Right renal pelvis (tissue), 4 donors: ENCODE data around the gene C2orf68. TPM values are rescaled to one million over a fixed set of nuclear protein-coding genes. Genes with fewer than 3 reads are reported as not detected.

Experiments
- polyA plus RNA-seq, 4 donors: library from polyadenylated mRNA; unstranded; fragments of 120-200 nt; gene quantifications; one replicate each; pipeline ENCODE4 v1.2.1, GENCODE V29; 2013; ENCODE audit not compliant: insufficient read length in 4 of 4

The C2orf68 gene
- polyA plus RNA-seq, 4 donors: 55.0 to 67.0 (median 59.8) TPM

Other genes starting within 250 kb of the C2orf68 start
- gene CAPG, start 201.7 kb downstream of the C2orf68 start, polyA plus RNA-seq: 100 to 1,000 TPM; 103 to 130 (median 116) TPM
- under 1 TPM; 0.24 to 0.62 (median 0.56) TPM for gene SH2D6, start 193.4 kb downstream of the C2orf68 start, polyA plus RNA-seq
- 100 to 1,000 TPM; 310 to 357 (median 338) TPM for gene MAT2A, start 72.9 kb downstream of the C2orf68 start, polyA plus RNA-seq
- gene GGCX, start 50.6 kb downstream of the C2orf68 start, polyA plus RNA-seq: 10 to 100 TPM; 39.1 to 45.8 (median 42.2) TPM
- 100 to 1,000 TPM in 2 of 4 donors, 10 to 100 TPM in 2; 90.7 to 106 (median 101) TPM for gene VAMP8, start 34.5 kb downstream of the C2orf68 start, polyA plus RNA-seq
- gene VAMP5, start 27.6 kb downstream of the C2orf68 start, polyA plus RNA-seq: 10 to 100 TPM; 40.5 to 50.8 (median 42.5) TPM
- 100 to 1,000 TPM; 137 to 157 (median 139) TPM for gene RNF181, start 16.3 kb downstream of the C2orf68 start, polyA plus RNA-seq
- 10 to 100 TPM; 35.1 to 43.3 (median 37.9) TPM for gene TMEM150A, start 9.4 kb downstream of the C2orf68 start, polyA plus RNA-seq
- 10 to 100 TPM; 68.7 to 69.8 (median 69.3) TPM for gene USP39, start 4.1 kb upstream of the C2orf68 start, polyA plus RNA-seq
- under 1 TPM in 3 of 4 donors, not detected in 1; 0.09 to 0.57 (median 0.14) TPM for gene SFTPB, start 56.1 kb upstream of the C2orf68 start, polyA plus RNA-seq
- gene GNLY, start 82.3 kb upstream of the C2orf68 start, polyA plus RNA-seq: under 1 TPM in 3 of 4 donors, not detected in 1; 0.36 to 0.63 (median 0.51) TPM
- 10 to 100 TPM; 12.0 to 17.1 (median 13.4) TPM for gene ATOH8, start 141.9 kb upstream of the C2orf68 start, polyA plus RNA-seq